ENCODE results near the gene CHD2.

CHD2 gene

GRCh38 chr15:92963794-92964193, 63.7 kb downstream of the CHD2 start:
- DNase-seq = no peak

DNA sequence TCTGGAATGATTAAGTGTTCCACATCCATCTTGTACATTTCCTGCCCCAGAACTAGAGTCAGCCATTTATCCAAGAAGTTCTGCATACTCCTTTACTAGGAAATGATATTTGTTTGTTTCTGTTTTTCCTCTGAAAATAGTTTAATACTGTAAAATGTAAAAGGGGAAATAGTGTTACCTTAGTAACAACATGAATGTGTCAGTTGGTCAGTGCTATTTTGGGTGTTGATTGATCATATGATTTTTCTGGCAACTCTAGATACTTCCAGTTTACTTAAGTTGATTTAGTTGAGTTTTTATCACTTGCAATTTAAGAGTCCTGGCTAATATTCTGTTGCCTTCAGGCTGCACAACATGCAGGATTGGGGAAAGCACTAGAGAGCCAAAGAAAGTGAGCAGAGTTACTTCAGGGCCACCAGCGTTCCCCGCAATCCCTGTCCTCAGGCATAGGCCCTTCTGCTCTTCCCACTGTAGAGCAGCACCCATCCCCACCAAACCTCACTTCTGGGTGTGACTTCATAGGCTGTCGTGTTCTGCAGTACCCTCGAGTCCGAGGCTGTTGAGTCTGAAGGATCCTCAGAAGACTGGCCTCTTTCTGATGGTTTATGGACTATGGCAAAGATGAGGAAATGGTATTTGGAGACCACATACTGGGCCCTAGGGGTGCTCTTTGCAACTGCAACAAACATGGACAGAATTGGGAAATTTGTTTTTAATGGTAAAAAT, 69.0 kb downstream of the CHD2 start:
- no peak for DNase-seq

- no peak for DNase-seq
Measured at GRCh38 chr15:92970656-92971055, 70.5 kb downstream of the CHD2 start.

DNA sequence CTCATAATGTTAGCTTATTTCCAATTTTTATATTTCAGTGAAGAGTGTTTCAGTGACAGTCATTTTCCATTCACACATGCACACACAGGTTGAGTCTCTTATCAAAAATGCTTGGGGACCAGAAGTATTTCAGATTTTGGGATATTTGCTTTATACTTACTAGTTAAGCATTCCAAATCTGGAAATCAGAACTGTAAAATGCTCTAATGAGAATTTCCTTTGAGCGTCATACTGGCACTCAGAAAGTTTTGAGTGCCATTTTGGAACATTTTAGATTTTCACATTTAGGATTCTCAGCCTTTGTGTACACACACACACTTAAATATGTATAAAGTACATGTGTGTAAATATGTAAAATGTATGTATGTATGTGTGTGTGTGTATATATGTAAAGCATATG, 71.0 kb downstream of the CHD2 start:
- no peak for DNase-seq

DNA sequence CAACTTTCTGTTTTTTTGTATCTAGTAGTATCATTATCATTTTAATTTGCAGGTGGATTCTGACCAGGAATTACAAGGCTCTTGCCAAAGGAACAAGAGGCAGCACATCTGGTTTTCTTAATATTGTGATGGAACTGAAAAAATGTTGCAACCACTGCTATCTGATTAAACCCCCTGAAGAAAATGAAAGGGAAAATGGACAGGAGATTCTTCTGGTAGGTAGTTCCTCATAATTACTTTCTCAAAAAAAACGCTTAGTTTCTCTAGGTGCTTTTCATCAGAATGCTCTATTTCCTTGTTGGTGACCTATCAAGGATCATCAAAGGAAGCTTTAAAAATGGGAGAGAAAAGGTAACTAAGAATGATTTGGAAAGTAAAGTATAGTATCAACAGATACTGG, 71.6 kb downstream of the CHD2 start:
- no peak for DNase-seq

- DNase-seq = no peak
Measured at GRCh38 chr15:92974183-92974915, 74.2 kb downstream of the CHD2 start.

DNA sequence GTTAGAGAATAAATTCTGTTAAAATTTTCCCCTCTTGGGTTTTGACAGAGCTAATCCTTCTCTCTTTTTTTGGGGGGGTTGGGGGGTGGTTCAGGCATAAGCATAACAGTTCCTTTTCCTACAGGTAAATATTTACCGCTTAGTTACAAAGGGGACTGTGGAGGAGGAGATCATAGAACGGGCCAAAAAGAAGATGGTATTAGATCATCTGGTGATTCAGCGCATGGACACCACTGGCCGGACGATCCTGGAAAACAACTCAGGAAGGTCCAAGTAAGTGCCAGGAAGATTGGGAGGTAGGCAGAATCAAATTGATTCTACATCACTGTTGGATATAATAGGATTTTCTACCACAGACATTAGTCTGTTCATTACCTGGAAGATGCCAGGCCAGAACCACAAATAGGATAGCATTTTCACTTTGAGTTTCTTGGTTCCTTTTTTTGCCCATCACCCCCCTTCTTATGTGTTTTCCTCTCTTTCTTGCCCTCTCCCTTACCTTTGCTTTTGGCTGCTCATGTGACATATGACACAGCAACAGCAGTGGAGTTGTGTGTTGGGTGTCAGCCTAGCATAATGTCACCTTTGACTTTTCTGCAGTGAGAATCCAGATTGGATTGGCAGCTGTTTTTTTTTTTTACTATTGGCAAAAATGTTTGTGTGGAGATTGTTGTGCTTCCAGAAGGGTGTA, 79.0 kb downstream of the CHD2 start:
- no peak for DNase-seq

DNA sequence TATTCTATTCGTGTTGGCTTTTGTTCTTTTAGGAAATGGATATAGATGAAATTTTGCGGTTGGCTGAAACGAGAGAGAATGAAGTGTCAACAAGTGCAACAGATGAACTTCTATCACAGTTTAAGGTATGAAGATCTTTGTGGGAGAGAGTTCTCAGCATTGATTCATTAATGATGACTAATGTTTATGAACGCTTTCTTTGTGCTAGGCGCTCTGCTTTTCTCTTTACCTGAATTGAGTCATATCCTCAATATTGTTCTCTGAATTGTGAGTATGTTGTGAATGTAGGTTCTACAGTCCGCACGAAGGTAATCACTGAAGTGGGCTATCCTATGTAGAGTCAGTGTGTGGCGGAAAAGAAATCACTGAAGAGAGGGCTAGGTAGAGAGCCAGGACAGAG, 81.2 kb downstream of the CHD2 start:
- DNase-seq = no peak

DNA sequence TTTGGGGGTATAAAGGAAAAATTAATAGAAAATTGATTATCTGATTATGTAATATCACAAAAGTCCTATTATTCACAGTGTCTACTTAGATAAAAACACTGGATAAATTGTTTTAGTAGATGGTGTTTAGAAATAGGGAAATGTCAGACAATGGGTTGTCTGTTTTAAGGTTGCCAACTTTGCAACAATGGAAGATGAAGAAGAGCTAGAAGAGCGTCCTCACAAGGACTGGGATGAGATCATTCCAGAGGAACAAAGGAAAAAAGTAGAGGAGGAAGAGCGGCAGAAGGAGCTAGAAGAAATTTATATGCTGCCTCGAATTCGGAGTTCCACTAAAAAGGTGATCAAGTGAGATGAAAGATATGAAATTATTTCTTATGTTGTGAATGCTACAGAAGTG, 84.0 kb downstream of the CHD2 start:
- DNase-seq = no peak

- no peak for DNase-seq
Measured at GRCh38 chr15:92989470-92989869, 89.3 kb downstream of the CHD2 start.

- DNase-seq = no peak
Measured at GRCh38 chr15:92990031-92990430, 89.9 kb downstream of the CHD2 start.

GRCh38 chr15:92992720-92993119, 92.6 kb downstream of the CHD2 start:
- DNase-seq = no peak

DNA sequence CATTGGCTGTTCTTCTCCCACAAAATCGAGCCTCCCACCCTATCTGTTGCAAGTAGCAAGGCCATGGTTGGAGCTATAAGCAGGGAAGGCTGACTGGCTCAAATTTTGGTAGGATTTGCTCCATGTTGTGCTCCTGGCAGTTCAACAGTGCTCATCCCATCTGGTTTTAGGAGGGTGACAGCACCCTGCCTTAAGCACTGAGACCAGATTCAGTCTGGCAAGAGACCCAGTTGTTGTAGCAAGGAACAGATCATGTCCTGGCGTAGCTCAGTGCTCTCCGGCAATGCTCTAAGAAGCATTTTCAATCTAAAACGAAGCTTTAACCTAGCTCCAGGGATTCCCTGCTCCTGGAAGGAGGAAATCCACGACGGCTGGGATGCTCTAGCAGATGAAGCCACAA, 97.7 kb downstream of the CHD2 start:
- DNase-seq = no peak

GRCh38 chr15:93001156-93001555, 101.0 kb downstream of the CHD2 start:
- DNase-seq = no peak

- DNase-seq = no peak
Measured at GRCh38 chr15:93001881-93002280, 101.8 kb downstream of the CHD2 start.

DNA sequence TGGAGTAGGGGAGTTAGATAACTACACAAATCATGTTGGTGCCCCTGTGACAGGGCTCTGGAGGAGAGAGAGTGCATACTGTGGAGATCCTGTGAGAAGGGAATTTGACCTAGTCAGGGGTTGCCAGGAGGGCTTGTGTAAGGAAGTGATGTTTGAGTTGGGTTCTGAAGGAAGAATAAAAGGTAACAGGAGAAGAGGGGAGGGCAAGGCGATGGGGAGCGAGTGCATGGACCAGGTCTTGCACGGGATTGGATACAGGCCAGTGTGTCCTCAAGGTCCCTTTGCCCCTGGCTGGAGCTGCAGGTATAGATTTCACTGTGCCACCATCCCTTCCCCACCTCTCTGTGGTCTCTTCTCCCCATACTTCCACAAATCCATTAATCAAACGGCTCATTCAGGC, 105.0 kb downstream of the CHD2 start:
- no peak for DNase-seq

- no peak for DNase-seq
Measured at GRCh38 chr15:93007994-93008393, 107.9 kb downstream of the CHD2 start.

- no peak for DNase-seq
Measured at GRCh38 chr15:93012786-93013185, 112.7 kb downstream of the CHD2 start.

GRCh38 chr15:93017526-93017925, 117.4 kb downstream of the CHD2 start:
- no peak for DNase-seq

DNA sequence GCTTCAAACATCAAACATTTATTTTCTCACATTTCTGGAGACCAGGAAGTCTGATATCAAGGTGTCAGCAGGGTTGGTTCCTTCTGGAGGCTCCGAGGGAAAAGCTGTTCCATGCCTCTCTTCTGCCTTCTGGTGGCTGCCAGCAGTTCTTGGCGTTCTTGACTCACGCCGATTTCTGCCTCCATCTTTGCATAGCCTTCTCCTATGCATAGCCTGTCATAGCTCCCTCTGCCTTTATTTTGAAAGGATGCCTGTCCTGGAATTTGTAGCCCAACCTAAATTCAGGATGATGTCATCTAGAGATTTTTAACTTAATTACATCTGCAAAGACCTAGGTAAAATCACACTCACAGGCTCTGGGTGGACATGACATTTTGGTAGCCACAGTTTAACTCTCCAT, 118.5 kb downstream of the CHD2 start:
- DNase-seq = no peak

DNA sequence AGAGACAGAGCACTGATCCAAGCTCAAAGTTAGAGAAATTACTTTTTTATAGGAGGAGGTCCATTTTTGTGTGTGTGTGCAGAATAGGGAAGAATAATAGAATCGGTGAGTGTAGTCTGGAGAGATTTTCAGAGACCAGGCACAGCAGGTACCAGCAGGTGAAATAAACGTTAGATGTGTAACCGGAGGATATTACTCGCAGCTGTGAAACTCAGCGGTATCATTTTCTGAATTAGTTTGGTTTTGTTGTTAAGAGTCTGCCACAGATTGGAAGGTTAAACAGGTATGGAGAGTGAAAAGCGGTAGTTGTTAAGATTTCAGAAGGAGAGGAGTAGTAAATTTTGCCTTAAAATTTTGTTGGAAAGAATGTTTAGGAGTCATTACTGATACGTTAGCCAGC, 119.0 kb downstream of the CHD2 start:
- no peak for DNase-seq

DNA sequence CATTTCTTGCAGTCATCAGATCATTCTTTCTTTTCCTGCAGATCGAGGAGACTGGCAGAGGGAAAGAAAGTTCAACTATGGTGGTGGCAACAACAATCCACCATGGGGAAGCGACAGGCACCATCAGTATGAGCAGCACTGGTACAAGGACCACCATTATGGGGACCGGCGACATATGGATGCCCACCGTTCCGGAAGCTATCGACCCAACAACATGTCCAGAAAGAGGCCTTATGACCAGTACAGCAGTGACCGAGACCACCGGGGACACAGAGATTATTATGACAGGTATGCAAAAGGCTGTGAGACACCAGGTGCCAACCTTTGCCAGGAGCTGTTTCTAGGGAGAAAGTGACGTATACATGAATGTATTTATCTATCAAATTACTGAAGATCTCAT, 119.8 kb downstream of the CHD2 start:
- DNase-seq = no peak

DNA sequence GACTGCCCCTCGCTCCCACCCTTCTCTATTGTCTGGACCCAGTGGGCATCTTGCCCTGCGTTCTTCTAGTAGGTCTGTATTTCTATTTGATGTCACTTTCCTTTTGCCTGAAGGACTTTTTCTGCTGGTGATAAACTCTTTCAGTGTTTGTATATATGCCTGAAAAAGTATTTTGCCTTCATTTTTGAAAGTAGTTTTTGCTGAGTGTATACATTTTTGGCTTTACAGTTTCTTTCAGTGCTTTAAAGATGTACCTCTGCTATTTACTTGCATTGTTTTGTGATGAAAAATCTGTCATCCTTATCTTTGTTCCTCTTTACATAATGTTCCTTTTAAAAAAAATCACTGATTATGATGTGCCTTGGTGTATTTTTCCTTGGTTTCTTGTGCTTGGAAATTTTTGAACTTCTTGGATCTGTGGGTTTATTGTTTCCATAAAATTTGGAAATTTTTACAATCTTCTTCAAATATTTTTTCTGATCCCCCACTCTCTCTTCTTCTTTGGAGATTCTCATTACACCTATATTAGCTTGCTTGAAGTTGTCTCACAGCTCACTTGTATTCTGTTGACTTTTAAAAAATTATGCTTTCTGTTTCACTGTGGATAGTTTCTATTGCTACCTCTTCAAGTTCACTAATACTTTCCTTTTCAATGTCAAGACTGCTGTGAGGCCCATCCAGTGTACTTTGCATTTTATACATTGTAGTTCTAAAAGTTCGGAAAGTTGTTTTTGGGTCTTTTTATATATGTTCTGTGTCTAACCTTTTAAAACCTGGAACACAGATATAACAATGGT, 121.0 kb downstream of the CHD2 start:
- DNase-seq = no peak
